22Rv1 (cell line): ENCODE data around the gene IQSEC1.

Experiments used
- H3K27ac ChIP-seq: fragments of 450-650 bp; 2 replicates; pipeline ENCODE4 v1.5.1; 2017
- CTCF ChIP-seq: fragments of 450-650 bp; IDR thresholded peaks from 2 replicates; pipeline ENCODE4 v1.5.1; 2017; ENCODE audit warnings: mild to moderate bottlenecking
- ZFX ChIP-seq: fragments of 450-650 bp; IDR thresholded peaks from 2 replicates; pipeline ENCODE4 v1.6.1; 2017; ENCODE audit warnings: antibody characterized with exemption, borderline replicate concordance

The IQSEC1 gene

DNA sequence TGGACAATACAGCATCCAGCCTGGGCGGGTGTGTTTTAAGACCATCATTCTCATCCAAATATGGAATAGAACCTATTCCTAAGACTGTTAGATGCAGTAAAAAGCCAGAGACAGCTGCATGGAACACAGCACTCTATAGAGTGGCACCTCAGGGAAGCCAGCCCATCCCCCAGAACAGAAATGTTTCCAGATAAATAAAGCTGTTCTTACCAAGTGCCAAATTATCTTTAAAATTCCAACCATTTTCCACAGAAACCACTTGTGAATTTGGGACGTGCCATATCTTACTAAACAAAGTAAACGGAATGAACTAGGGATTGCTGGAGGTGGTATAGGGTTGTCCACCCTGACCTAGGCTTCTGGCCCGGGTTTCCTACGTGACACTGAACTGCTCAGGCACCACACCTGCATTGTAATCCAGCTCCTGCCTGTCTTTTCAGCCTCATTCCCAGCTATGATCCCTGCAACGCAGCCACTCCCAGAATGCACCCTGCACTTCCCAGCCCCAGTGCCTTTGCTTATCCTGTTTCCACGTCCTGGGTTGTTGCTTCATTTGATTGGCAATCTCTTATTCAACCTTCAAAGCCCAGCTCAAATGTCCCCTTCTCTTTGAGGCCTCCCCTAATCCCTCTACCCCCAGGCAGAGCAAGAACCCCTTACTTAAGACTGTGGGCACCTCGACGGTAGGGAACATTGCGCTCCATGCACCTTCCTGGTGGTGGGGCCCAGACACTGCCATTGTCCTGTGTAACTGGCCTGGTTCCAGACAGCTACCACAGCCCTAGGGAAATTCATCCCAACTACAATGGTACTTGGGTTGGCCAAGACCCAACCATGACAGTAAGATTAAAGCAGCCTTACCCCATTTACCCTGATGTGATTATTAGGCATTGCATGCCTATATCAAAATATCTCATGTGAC lies 100.2 kb downstream of the IQSEC1 start:
- TF ChIP-seq ZFX (no peak), CTCF (no peak)
- H3K27ac ChIP-seq: no peak overlapping the region

DNA sequence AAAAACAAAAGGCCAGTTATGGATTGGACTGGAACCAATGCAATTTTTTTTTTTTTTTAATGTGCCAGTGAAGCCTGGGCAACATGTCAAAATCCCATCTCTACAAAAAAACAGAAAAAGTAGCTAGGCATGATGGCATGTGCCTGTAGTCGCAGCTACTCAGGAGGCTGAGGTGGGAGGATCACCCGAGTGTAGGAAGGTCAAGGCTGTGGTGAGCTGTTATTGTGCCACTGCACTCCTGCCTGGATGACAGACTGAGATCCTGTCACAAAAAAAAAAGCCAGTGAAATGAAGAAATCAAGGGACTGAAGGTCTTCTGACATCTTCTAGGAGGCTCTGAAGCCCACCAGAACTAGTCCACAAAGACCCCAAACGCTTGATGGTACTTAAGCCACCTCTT lies 101.2 kb downstream of the IQSEC1 start:
- no peak overlapping the region for H3K27ac ChIP-seq
- TF ChIP-seq ZFX: no peak
- no peak for TF ChIP-seq CTCF

DNA sequence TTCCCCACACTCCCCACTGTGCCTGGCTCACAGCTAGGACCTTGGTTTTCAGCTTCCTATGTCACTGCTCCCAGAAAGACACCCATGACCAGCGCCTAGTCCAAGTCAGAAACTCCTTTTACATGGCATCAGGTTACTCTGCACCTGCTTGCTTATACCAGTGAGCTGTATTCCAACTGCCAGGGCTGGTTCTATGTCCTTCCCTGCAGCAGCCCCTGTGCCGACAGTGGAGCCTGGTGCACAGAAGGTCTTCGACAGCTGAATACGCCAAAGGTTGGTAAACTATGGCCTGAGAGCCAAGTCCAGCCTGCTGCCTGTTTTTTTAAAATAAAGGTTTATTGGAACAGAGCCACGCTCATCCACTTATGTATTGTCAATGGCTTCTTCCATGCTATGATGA lies 102.5 kb downstream of the IQSEC1 start:
- TF ChIP-seq ZFX (no peak), CTCF (no peak)
- no peak overlapping the region for H3K27ac ChIP-seq

- no peak for TF ChIP-seq ZFX
- no peak for TF ChIP-seq CTCF
- H3K27ac ChIP-seq: no peak overlapping the region
Observed at GRCh38 chr3:12969486-12969885, 103.7 kb downstream of the IQSEC1 start.

DNA sequence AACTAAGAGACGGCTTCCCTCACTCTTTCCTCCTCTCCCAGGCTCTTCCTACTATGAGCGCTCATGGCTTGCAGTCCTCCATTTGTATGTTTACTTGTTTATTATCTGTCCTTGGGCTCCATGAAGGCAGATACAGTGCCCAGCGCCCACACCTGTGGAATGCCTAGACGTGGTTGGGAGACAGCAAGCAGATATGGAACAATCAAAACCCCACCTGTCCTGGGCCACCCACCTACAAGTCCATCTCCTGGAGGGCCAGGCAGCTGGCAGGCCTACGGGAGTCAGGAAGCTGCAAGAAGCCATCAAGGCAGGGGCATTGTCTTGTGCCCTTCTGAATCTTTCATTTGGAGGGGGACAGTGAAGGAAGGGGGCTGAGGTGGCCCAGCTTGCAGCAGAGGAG lies 104.7 kb downstream of the IQSEC1 start:
- no peak overlapping the region for H3K27ac ChIP-seq
- no peak for TF ChIP-seq ZFX
- TF ChIP-seq CTCF: no peak

DNA sequence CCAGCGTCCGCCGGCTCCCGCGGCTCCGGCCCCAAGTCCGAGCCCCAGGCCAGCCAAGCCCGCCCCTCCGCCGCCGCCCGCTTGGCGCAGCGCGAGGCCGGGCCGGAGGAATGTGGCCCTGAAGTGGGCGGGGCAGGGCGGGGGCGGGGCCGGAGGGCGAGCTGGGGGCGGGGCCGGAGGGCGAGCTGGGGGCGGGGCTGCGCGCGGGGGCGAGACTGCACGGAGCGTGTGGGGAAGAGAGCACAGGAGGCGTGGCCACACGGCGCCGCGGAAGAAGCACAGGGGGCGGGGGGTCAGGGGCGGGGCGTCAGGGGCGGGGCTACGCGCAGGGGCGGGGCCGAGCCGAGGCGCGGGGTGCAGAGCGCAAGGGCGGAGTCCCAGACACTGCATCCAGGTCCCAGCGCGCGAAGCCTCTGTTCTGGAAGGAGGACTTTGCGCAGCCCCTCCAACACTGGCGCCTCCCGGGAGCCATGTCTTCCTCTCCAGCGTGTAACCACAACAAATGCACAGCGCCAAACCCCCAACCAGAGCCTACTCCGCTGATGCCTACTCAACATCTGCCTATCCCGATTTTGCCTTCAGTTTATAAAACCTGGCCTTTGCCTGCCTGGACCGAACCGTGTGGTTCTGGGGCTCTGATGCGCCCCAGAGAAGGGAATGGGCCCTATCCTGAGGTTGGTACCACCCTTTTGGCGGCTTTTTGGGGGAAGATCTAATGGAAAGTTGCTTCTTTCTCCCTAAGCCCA lies 105.5 kb downstream of the IQSEC1 start:
- peak overlapping the region; percentile 83 for H3K27ac ChIP-seq
- TF ChIP-seq CTCF: no peak
- TF ChIP-seq ZFX: no peak
